ENCODE measurements around the gene TOR4A.

Gene TOR4A

DNA sequence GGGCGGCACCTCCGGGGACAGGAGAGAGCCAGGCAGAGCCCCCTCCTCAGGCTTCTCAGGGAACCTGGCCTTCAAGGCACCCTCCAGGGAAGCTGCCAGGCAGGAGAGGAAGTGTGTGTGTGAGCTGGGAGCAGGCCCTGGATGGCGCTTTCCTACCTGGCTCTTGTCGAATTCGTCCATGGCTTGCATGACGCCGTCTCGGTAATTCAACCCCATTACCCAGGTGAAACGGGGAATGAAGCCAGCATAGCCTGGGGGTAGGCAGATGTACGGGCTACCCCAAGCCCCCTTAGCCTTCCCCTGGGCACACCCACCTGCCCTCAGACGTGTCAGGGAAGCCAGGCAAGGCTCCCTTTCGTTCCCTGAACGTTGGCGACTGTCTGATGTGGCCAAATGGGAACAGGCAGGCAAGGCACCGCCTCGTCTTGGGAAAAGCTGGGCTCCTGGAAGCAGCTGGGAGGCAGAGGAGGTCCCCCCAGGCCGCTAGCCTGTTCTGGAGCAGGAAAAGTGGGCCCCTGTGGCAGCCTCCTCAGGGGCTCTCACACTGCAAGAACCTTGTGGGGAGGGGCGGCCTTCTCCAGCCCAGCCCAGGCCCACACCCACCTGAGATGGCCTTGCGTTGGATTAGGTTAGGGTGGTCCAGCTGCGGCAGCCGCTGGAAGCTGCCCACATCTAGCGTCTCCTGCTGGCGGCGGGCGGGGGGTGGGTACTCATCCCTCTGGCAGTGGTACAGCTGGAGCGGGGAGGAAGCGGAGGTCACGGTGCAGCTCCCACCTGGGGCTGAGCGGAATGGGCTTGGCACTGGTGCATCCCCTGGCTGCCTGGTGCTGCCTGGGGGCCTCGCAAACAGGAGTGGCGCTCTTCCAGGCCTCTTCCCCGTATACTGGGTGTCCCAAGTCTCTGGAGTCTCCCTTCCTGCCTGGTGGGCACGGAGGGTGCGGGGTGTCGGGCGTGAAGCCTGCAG is 32.8 kb upstream of the TOR4A start:
- no peak for TF ChIP-seq GATA2 (IDR thresholded peaks at IDR 0.05; ENCODE audit: low read depth, low read length)
- no peak for TF ChIP-seq GATA3 (IDR thresholded peaks at IDR 0.05; ENCODE audit: low read depth, low read length)

- TF ChIP-seq GATA2 (IDR thresholded peaks at IDR 0.05; ENCODE audit: low read depth, low read length), result no peak
- no peak for TF ChIP-seq GATA3 (IDR thresholded peaks at IDR 0.05; ENCODE audit: low read depth, low read length)
These were observed 31.8 kb upstream of the TOR4A start for GRCh38 chr9:137245450-137246421.

DNA sequence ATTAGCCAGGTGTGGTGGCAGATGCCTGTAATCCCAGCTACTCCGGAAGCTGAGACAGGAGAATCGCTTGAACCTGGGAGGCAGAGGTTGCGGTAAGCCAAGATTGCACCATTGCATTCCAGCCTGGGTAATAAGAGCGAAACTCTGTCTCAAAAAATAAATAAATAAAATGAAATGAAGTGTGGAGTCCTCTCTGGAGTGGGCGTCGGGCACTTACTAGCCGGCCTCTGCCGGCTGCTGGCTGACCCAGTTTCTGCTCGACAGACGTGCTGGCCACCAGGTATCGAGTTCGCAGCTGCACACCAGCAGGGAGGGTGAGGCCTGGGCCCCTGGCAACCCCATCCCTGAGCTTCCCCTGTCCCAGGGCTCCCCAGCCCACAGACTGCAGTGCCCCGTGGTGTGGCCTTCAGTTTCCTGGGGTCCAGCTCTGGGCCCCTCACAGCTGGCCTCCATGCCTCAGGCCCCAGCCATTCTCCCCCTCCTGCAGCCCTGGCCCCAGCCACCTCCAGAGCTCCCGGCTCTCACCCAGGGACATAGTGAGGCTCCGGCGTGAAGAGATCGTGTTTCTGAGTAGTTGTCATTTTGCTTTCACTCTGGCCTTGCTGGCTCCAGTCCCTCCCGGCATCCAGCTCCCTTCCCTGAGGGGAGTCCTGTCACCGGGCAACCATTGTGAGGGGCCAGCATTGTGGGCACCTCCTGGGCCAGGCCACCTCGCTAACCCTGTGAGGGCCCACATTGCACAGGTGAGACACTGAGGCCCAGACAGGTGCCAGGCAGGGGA is 30.2 kb upstream of the TOR4A start:
- TF ChIP-seq GATA3 (IDR thresholded peaks at IDR 0.05; ENCODE audit: low read depth, low read length), result no peak
- no peak for TF ChIP-seq GATA2 (IDR thresholded peaks at IDR 0.05; ENCODE audit: low read depth, low read length)

- no peak for TF ChIP-seq GATA3 (IDR thresholded peaks at IDR 0.05; ENCODE audit: low read depth, low read length)
- no peak for TF ChIP-seq GATA2 (IDR thresholded peaks at IDR 0.05; ENCODE audit: low read depth, low read length)
These were observed 29.7 kb upstream of the TOR4A start for GRCh38 chr9:137247916-137248175.

DNA sequence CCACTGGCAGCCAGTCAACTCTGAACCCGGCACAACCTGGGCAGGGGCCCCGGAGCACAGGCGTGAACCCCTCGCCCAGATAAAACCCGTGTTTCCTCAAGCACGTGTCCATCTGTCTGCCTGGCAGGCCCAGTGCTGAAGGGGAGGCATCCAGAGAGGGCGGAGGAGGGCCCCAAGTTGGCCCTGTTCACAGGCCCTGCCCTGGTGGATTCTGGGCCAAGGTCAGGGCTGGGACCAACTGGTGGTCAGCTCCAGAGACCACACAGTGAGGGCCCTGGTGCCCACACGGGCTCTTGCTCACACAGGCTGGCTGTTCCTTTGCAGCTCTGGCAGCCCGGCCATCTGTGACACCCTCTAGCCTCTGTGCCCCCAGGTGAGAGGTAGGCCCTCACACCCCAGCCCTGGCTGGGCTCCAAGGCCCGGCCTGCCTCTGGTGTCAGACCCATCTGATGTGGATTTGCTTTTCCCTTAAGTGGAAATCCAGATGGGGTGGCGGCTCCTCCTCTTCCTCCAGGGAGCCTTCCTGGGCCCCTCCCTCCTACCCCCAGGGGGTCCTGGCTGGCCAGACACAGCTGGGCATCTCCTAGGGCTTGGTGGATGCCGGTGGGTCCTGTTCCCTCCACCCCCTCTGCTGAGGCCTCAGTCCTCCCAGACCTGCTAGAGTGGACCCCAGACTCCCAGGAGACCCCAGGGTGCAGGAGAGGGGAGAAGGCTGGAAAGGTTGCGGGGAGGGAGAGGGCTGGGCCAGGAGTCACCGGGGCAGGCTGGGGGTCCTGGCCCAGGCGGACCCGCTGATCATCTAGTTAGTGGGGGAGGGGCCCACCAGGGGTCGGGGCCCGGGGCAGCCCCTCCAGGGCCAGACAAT is 27.0 kb upstream of the TOR4A start:
- no peak for TF ChIP-seq GATA2 (IDR thresholded peaks at IDR 0.05; ENCODE audit: low read depth, low read length)
- no peak for TF ChIP-seq GATA3 (IDR thresholded peaks at IDR 0.05; ENCODE audit: low read depth, low read length)

GRCh38 chr9:137251194-137251461 is 26.4 kb upstream of the TOR4A start, which contains the start of gene STPG3:
Gene STPG3 (plus strand): TSS chr9:137251286. CDS start chr9:137251287, 1 bp downstream.
- TF ChIP-seq GATA3 (IDR thresholded peaks at IDR 0.05; ENCODE audit: low read depth, low read length) (no peak), GATA2 (IDR thresholded peaks at IDR 0.05; ENCODE audit: low read depth, low read length) (no peak)

DNA sequence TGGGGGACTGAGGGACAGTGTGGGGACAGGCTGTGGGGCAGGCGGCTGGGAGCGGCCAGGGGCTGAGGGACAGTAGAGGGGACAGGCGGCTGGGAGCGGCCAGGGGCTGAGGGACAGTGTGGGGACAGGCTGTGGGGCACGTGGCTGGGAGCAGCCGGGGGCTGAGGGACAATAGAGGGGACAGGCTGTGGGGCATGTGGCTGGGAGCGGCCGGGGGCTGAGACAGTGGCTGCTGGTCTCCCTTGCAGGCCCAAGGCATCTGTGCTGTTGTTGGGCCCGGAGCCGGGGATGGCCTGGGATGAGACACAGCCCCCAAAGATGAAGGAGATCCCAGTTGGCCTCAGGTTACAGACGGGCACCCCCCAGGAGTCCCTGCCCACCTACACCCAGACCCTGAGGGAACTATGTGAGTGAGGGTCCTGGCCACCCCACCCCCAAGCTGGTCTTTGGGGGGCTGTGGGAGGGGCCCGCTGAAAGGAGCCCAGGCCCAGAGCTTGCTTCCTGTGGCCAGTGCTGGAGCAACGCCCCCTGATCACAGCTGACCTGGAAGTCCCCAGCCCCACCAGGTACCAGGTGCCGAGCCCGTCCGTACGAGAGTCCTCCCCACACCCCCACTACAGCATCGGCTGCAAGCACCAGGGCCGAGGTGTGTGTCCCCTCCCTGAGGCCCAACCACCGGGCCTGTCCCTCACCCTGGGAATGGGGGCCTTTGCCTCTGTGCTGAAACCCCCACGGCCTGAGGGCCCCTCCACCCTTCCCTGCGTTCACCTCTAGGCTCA is 25.8 kb upstream of the TOR4A start:
- TF ChIP-seq GATA3 (IDR thresholded peaks at IDR 0.05; ENCODE audit: low read depth, low read length) (no peak), GATA2 (IDR thresholded peaks at IDR 0.05; ENCODE audit: low read depth, low read length) (no peak)

- TF ChIP-seq GATA2 (IDR thresholded peaks at IDR 0.05; ENCODE audit: low read depth, low read length) (no peak), GATA3 (IDR thresholded peaks at IDR 0.05; ENCODE audit: low read depth, low read length) (no peak)
These were observed 24.7 kb upstream of the TOR4A start for GRCh38 chr9:137252555-137253506.

DNA sequence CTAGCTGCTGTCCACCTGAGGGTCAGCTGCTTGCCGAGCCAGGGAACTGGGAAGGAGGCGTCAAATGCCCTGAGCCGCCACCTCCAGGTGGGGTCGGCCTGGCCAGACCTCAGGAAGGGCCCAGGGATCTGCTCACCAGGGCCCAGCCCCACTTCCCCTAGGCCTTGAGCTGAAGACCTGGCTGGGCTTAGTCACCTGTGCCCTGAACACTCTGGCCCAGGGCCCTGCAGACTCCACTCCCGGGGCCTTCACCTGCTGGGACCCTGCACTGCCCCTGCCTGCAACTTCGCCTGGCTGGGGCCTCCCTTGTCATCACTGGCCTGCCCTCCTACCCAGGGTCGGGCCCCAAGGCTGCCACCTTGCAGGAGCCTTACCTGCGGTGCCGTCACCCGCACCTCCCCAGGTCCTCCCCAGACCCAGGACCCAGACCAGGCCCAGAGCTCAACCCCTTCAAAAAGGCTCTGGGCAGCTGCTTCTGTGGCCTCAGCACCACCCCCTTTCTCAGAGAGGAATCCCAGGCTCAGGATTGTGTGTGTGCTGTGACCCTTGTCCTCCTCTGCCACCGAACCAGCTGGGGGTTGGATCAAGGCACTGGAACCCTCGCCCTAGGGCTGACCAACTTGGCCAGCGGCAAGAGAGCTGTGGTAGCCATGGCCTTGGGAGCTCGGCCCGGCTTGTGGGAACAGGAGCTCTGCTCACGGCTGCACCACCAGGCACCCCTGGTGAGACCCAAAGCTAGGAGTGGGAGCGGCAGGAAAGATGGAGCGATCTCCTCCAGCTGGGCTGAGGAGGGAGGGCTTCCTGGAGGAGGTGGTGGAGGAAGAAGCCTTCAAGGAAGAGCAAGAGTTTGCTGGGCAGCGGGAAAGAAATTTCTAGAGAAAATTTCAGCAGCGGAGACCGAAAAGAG is 23.6 kb upstream of the TOR4A start:
- TF ChIP-seq GATA2 (IDR thresholded peaks at IDR 0.05; ENCODE audit: low read depth, low read length) (no peak), GATA3 (IDR thresholded peaks at IDR 0.05; ENCODE audit: low read depth, low read length) (no peak)

DNA sequence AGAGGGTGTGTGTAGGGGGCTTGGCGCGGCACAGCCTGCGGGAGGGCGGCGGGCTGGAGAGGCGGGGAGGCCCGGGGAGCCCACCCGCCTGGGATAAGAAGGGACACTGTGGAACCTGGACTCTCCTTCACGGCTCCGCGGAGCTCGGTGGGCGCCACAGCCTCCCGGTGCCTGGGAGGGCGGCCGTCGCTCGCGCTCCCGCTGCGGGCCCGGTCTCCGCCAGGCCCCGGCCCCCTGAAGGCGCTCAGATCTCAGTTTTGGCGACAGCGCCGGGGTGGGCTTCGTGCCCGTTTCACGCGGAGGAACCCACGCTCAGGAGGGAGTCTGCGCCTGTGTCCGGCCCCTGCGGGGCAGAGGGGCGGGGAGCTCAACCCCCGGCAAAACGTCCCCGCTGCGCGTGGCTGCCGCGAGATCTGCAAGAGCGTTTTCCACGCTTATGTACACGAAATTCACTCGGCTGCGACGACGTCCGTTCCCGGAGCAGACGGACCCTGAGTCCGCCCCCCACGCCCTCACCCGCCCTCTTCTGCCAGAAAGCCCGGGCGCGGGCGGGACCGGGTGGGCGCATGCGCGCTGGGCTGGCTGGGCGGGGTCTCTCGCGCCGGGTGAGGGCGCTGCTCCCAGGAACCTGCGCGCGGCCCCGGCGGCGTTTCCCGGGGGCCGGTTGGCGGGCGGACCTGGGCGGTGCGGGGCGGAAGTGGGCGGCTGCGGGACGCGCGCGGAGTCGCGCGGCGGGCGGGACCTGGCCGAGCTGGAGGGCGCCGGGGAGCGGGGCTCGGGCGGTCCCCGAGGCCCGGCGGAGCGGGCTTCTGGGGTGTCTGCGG is 22.7 kb upstream of the TOR4A start, which contains the start of gene NELFB:
NELFB (plus strand) TSS at position 704 of the 824 bp plus-strand sequence.
- TF ChIP-seq GATA2 (IDR thresholded peaks at IDR 0.05; ENCODE audit: low read depth, low read length), result no peak
- TF ChIP-seq GATA3 (IDR thresholded peaks at IDR 0.05; ENCODE audit: low read depth, low read length), result no peak

All from SH-SY5Y (cell line).